Lower leg skin (tissue), 3 donors: ENCODE results near the gene ENTREP3.

Experiments used
- POLR2A ChIP-seq, 2 donors: fragments of 450-650 bp; IDR thresholded peaks; one replicate each; pipeline ENCODE4 v1.6.1; 2016 to 2017; ENCODE audit warnings: antibody characterized with exemption in 2 of 2, mild to moderate bottlenecking in 1 of 2, moderate library complexity in 1 of 2
- TF ChIP-seq, protein P1 (sequence below), 3 donors: fragments of 450-650 bp; IDR thresholded peaks; one replicate each; pipeline ENCODE4 v1.5.1; 2016; ENCODE audit warnings: antibody characterized with exemption in 3 of 3, mild to moderate bottlenecking in 3 of 3, moderate library complexity in 2 of 3

DNA sequence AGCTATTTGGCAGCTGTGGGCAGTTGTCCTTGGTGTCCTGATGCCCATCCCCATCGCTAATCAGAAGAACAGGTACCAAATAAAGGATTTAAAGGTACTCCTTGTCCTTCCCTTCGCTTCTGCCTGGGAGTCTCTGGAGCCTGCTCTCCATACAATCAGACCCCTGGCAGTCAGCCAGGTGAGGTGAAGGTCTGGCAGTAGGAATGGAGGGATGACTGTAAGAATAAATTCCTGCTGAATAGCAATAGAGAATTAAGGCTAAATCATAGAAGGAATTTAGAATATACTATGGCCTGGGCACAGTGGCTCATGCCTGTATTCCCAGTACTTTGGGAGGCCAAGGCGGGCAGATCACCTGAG, 56.8 kb downstream of the ENTREP3 start:
- TF ChIP-seq, protein P1, sequence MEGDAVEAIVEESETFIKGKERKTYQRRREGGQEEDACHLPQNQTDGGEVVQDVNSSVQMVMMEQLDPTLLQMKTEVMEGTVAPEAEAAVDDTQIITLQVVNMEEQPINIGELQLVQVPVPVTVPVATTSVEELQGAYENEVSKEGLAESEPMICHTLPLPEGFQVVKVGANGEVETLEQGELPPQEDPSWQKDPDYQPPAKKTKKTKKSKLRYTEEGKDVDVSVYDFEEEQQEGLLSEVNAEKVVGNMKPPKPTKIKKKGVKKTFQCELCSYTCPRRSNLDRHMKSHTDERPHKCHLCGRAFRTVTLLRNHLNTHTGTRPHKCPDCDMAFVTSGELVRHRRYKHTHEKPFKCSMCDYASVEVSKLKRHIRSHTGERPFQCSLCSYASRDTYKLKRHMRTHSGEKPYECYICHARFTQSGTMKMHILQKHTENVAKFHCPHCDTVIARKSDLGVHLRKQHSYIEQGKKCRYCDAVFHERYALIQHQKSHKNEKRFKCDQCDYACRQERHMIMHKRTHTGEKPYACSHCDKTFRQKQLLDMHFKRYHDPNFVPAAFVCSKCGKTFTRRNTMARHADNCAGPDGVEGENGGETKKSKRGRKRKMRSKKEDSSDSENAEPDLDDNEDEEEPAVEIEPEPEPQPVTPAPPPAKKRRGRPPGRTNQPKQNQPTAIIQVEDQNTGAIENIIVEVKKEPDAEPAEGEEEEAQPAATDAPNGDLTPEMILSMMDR (IDR thresholded peaks at IDR 0.05): no peak
- no peak for TF ChIP-seq POLR2A (IDR thresholded peaks at IDR 0.05)
